Astrocyte of the cerebellum (primary cell): ENCODE measurements around the gene PIP5K1A.

ENCODE experiments used
- DNase-seq: peaks from one replicate; pipeline ENCODE4 v3.0.0-alpha.2; 2011; ENCODE audit warnings: low read depth
- H3K4me3 ChIP-seq: 2 replicates; pipeline ENCODE4 v1.5.1; 2011; ENCODE audit warnings: mild to moderate bottlenecking, low read depth, low read length, moderate library complexity
- CTCF ChIP-seq: IDR thresholded peaks from 2 replicates; pipeline ENCODE4 v1.5.1; 2012; ENCODE audit warnings: low read length, low read depth, moderate library complexity, mild to moderate bottlenecking; ENCODE audit errors: missing control alignments
- in situ Hi-C: cut with HindIII; loops from 2 replicates; pipeline ENCODE4 v1.10.0; 2017; ENCODE audit warnings: low sequenced_read_pairs

The PIP5K1A gene

GRCh38 chr1:151287767-151288500 is 89.6 kb downstream of the PIP5K1A start:
- in situ Hi-C loops, result no loop called here
- TF ChIP-seq CTCF, result no peak
- DNase-seq, result no peak
- H3K4me3 ChIP-seq, result no peak overlapping the region

- no peak overlapping the region for H3K4me3 ChIP-seq
- in situ Hi-C loops, result no loop called here
- DNase-seq, result no peak
- TF ChIP-seq CTCF, result no peak
Observed at GRCh38 chr1:151288502-151288901, 90.2 kb downstream of the PIP5K1A start.

GRCh38 chr1:151289080-151289935 is 91.0 kb downstream of the PIP5K1A start:
- H3K4me3 ChIP-seq, result no peak overlapping the region
- TF ChIP-seq CTCF, result no peak
- DNase-seq, result no peak
- in situ Hi-C loops, result no loop called here

GRCh38 chr1:151289991-151290708 is 91.8 kb downstream of the PIP5K1A start:
- in situ Hi-C loops, result no loop called here
- TF ChIP-seq CTCF, result no peak

GRCh38 chr1:151290709-151291303 is 92.5 kb downstream of the PIP5K1A start:
- no peak for DNase-seq
- TF ChIP-seq CTCF, result no peak
- in situ Hi-C loops, result no loop called here
- no peak overlapping the region for H3K4me3 ChIP-seq

More at GRCh38 chr1:151289991-151290708, 91.8 kb downstream of the PIP5K1A start:
- no peak for DNase-seq
- H3K4me3 ChIP-seq, result no peak overlapping the region
